OCI-LY3 (cell line): ENCODE results near the gene SPATA21.
"Not testable (repeated sequence)": the region's sequence is repeated elsewhere in the genome, so short reads cannot be mapped to it uniquely, and the experiment has no call there.

Source experiments
- H2AFZ ChIP-seq: fragments of 200-600, 300-600 bp; shearing (Covaris generic); 2 replicates; pipeline ENCODE4 v1.6.0; 2014; ENCODE audit warnings: antibody characterized with exemption, low read depth, low read length
- H3K27ac ChIP-seq: fragments of 200-600, 300-600 bp; sonication (generic); 2 replicates; pipeline ENCODE4 v1.5.1; 2014; ENCODE audit warnings: mild to moderate bottlenecking, low read length, moderate library complexity, mixed read lengths
- H3K27me3 ChIP-seq: fragments of 200-600, 300-600 bp; sonication (generic); 2 replicates; pipeline ENCODE4 v1.6.1; 2014; ENCODE audit warnings: low read depth, low read length, mixed read lengths
- H3K36me3 ChIP-seq: fragments of 200-600, 300-600 bp; sonication (generic); replicated peaks from 2 replicates; pipeline ENCODE3; 2014; ENCODE audit warnings: low read depth, low read length, mixed read lengths
- H3K4me1 ChIP-seq: fragments of 300-600, 200-600 bp; sonication (generic); 2 replicates; pipeline ENCODE4 v1.6.1; 2014; ENCODE audit warnings: low read length, mixed read lengths
- H3K4me2 ChIP-seq: fragments of 200-600, 300-600 bp; sonication (generic); 2 replicates; pipeline ENCODE4 v1.6.1; 2014; ENCODE audit warnings: low read length, mixed read lengths
- H3K4me3 ChIP-seq: fragments of 300-600, 200-600 bp; sonication (generic); 2 replicates; pipeline ENCODE4 v1.5.1; 2014; ENCODE audit warnings: antibody characterized with exemption, mild to moderate bottlenecking, low read length, moderate library complexity
- H3K79me2 ChIP-seq: fragments of 300-600, 200-600 bp; shearing (Covaris generic); 2 replicates; pipeline ENCODE4 v1.6.1; 2014; ENCODE audit warnings: mild to moderate bottlenecking, low read length, mixed read lengths
- H3K9ac ChIP-seq: fragments of 300-600, 200-600 bp; shearing (Covaris generic); 2 replicates; pipeline ENCODE4 v1.6.0; 2014; ENCODE audit warnings: mild to moderate bottlenecking, low read length, moderate library complexity
- H3K9me3 ChIP-seq: fragments of 200-600, 300-600 bp; shearing (Covaris generic); 2 replicates; pipeline ENCODE4 v1.6.1; 2014; ENCODE audit warnings: low read length, mixed read lengths; ENCODE audit not compliant: insufficient read depth
- H4K20me1 ChIP-seq: fragments of 200-600, 300-600 bp; sonication (generic); 2 replicates; pipeline ENCODE4 v1.6.1; 2016; ENCODE audit warnings: low read length, mixed read lengths; ENCODE audit not compliant: insufficient read depth
- EZH2phosphoT487 ChIP-seq: fragments of 200-600 bp; shearing (Covaris generic); IDR thresholded peaks from 2 replicates; pipeline ENCODE4 v1.6.1; 2018; ENCODE audit warnings: antibody characterized with exemption, mixed run types, low read depth
- TF ChIP-seq, protein P1 (sequence below): fragments of 200-600, 300-600 bp; sonication (generic); IDR thresholded peaks from 2 replicates; pipeline ENCODE4 v1.5.1; 2014; ENCODE audit warnings: antibody characterized with exemption, low read length, low read depth

Gene SPATA21

GRCh38 chr1:16478091-16478490 is 40.9 kb upstream of the SPATA21 start:
- Histone ChIP-seq H3K4me2 (no peak overlapping the region), H3K4me3 (no peak overlapping the region), H3K4me1 (peaks cover 3% of the 10 kb centered on the region; the same call in 1 of the 2 replicates), H4K20me1 (no peaks in the 10 kb centered on the region), H3K36me3 (no peaks in the 10 kb centered on the region), H2AFZ (no peak overlapping the region), H3K79me2 (no peaks in the 10 kb centered on the region), H3K27ac (no peak overlapping the region), H3K9ac (no peak overlapping the region), H3K9me3 (no peaks in the 10 kb centered on the region), H3K27me3 (no peaks in the 10 kb centered on the region)
- no peak for TF ChIP-seq EZH2phosphoT487
- TF ChIP-seq, protein P1, sequence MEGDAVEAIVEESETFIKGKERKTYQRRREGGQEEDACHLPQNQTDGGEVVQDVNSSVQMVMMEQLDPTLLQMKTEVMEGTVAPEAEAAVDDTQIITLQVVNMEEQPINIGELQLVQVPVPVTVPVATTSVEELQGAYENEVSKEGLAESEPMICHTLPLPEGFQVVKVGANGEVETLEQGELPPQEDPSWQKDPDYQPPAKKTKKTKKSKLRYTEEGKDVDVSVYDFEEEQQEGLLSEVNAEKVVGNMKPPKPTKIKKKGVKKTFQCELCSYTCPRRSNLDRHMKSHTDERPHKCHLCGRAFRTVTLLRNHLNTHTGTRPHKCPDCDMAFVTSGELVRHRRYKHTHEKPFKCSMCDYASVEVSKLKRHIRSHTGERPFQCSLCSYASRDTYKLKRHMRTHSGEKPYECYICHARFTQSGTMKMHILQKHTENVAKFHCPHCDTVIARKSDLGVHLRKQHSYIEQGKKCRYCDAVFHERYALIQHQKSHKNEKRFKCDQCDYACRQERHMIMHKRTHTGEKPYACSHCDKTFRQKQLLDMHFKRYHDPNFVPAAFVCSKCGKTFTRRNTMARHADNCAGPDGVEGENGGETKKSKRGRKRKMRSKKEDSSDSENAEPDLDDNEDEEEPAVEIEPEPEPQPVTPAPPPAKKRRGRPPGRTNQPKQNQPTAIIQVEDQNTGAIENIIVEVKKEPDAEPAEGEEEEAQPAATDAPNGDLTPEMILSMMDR = no peak

DNA sequence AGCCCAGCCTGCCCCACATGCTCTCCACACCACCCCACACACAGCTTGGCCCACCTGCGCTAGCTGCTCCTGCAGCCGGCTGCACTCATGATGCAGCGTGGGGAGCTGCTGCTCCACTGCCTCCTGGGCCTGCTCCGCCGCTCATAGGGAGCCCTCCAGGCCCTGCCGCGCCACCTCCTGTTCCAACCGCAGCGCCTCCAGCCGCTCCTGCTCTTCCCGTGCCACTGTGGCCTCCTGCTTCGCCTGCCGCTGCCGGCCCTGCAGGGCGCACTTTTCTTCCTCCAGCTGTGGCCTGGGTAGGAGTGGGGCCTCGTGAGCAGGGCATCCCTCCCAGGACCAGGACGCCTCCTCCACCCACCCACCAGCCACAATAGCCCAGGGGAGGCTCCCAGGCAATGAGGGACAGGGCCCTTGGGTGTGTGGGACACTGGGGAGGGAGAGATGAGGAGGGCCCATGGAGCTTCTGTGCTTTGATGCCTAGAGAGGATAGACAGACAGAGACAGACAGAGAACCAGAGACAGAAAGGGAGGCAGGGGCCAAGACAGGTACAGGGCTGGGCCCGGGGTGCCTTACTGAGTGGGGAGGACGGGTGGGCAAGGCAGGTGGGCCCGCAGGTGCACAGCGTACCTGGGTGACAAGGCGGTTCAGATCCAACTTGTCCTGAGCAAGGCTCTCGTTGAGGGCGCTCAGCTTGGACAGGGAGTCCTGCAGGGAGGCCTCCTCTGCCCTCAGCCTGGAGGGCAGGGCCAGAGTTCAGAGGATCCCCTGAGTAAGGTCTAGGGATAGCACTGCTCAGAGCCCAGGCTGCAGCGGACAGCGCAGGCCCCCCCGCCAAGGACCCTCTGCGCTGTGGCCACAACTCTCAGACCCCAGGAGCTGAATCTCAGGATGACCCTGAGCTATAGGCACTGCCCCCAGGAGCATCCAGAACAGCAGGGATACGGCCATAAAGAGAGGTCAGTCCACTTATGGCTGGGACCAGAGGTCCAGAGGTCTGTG is 38.8 kb upstream of the SPATA21 start:
- H3K36me3 ChIP-seq, H3K4me3 ChIP-seq, H3K79me2 ChIP-seq, H3K27ac ChIP-seq, H3K9me3 ChIP-seq, H4K20me1 ChIP-seq, H3K4me2 ChIP-seq, H3K27me3 ChIP-seq, H2AFZ ChIP-seq, H3K9ac ChIP-seq, H3K4me1 ChIP-seq: not testable (repeated sequence)

GRCh38 chr1:16474891-16475290 is 37.7 kb upstream of the SPATA21 start:
- H3K27ac ChIP-seq, H3K4me3 ChIP-seq, H3K4me1 ChIP-seq, H3K36me3 ChIP-seq, H3K9me3 ChIP-seq, H2AFZ ChIP-seq, H3K27me3 ChIP-seq, H4K20me1 ChIP-seq, H3K79me2 ChIP-seq, H3K4me2 ChIP-seq, H3K9ac ChIP-seq: not testable (repeated sequence)

DNA sequence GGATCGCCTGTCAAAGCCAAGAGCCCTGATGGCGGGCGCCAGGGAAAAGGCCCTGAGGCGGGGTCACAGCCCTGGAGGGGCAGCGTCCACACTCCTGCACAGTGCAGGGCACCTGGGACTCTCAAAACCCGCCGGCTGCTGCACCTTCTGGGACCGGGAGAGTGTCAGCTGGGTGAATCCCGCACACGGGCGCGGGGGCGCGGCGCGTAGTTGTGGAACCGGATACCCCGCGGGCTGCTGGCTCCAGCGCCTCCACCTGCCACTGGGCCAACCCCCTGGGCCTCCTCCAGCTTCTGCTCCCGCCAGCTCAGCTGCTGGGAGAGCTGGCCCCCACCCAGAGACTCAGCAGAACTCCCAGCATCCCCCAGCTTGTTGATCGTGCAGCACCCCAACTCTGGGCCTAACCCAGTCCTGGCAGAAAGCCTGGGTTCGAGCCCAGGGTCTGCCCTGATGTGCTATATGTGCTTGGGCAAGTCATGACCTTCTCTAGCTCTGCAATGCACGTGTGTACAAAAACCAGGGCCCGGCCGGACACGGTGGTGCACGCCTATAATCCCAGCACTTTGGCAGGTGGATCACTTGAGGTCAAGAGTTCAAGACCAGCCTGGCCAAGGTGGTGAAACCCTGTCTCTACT is 37.1 kb upstream of the SPATA21 start:
- Histone ChIP-seq H3K4me3 (no peak overlapping the region), H3K4me2 (no peak overlapping the region), H3K27ac (no peak overlapping the region), H2AFZ (no peak overlapping the region), H3K9ac (no peak overlapping the region), H3K9me3 (no peaks in the 10 kb centered on the region), H3K36me3 (no peaks in the 10 kb centered on the region), H3K27me3 (no peaks in the 10 kb centered on the region), H4K20me1 (no peaks in the 10 kb centered on the region), H3K4me1 (peaks cover 3% of the 10 kb centered on the region; the same call in 1 of the 2 replicates), H3K79me2 (no peaks in the 10 kb centered on the region)
- no peak for TF ChIP-seq EZH2phosphoT487
- TF ChIP-seq, protein P1 = no peak

DNA sequence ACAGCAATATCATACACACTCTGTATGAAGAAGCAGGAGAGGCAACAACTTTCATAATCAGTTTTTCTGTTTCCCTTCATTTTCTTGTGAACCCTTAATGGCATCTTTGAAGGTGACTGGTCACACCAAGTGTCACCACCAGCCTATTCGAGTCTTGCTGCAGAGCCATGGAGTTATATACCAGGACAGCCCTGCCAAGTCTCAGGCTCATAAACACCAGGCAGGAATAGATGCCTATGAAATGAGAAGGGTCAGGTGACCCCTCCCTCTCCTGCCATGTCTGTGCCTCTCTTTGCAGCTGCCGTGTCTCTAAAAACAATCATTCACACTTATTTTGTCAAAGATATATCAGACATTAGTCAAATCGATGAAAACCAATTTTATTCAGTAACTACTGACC is 31.3 kb upstream of the SPATA21 start:
- Histone ChIP-seq H3K4me1 (peaks cover 3% of the 10 kb centered on the region; the same call in 1 of the 2 replicates), H3K36me3 (peaks cover 4% of the 10 kb centered on the region), H3K4me3 (no peak overlapping the region), H3K27me3 (no peaks in the 10 kb centered on the region), H2AFZ (no peak overlapping the region), H3K27ac (no peak overlapping the region), H3K9ac (no peak overlapping the region), H3K9me3 (no peaks in the 10 kb centered on the region), H3K79me2 (no peaks in the 10 kb centered on the region), H3K4me2 (no peak overlapping the region), H4K20me1 (no peaks in the 10 kb centered on the region)
- TF ChIP-seq EZH2phosphoT487 = no peak
